HepG2 (cell line): Measurements from ENCODE around the gene RASIP1. TPM values are rescaled to one million over a fixed set of nuclear protein-coding genes. Genes with fewer than 3 reads are reported as not detected.

Experiments used
- ATAC-seq: fragments of 200-7000 bp; cut with Tn5 transposase; 3 replicates; pipeline ENCODE4 v1.9.1; 2020; ENCODE audit warnings: mild to moderate bottlenecking, moderate library complexity
- BruUV-seq: library from RNA; stranded (reverse); fragments of 400-500 nt; replicated peaks from 2 replicates; lab custom pipeline; 2021; lab: Mats Ljungman, UMichigan
- CTCF ChIA-PET: fragments of 300-600 bp; formaldehyde crosslinking; extraction: SDS; loops from one replicate; lab custom pipeline; 2021; ENCODE audit warnings: low total read pairs, inconsistent platforms, low intra/inter-chr PET ratio; lab: Yijun Ruan, JAX
- POLR2A ChIA-PET: fragments of 350-600 bp; sonication (Branson Sonifier 250); formaldehyde crosslinking; loops from one replicate; lab custom pipeline; 2020; ENCODE audit warnings: antibody characterized with exemption, inconsistent platforms; lab: Yijun Ruan, JAX
- DNase-seq: peaks from one replicate; pipeline ENCODE4 v3.0.0-alpha.2; 2015; ENCODE audit warnings: low spot score
- FAIRE-seq: peaks from 3 replicates; lab custom pipeline; 2011; peaks lifted over from hg19 to GRCh38; lab: Jason Lieb, UNC
- H2AFZ ChIP-seq: one replicate; pipeline ENCODE4 v1.6.1; 2011; ENCODE audit warnings: low read length, inconsistent platforms
- H3K27ac ChIP-seq: fragments of 300-600 bp; 3 replicates; pipeline ENCODE4 v1.8.0; 2011; ENCODE audit warnings: mixed run types, mild to moderate bottlenecking, mixed read lengths, low read length, inconsistent platforms; ENCODE audit not compliant: insufficient read depth; ENCODE audit errors: extremely low read length
- H3K27me3 ChIP-seq, 2 experiments: fragments of 200-600 bp in 1 of 2; 2 replicates in 1 of 2; 3 replicates in 1 of 2; pipeline versions ENCODE4 v1.6.0 to v1.8.0; 2011; ENCODE audit warnings: low read length in 2 of 2, mild to moderate bottlenecking in 2 of 2, moderate library complexity in 2 of 2, inconsistent platforms in 1 of 2; ENCODE audit not compliant: insufficient read depth in 2 of 2, control insufficient read depth in 1 of 2
- H3K36me3 ChIP-seq, 2 experiments: fragments of 200-600 bp in 1 of 2; replicated peaks in 1 of 2; 2 replicates in 1 of 2; 3 replicates in 1 of 2; pipeline versions ENCODE4 v1.5.1 to v1.8.0; 2011; ENCODE audit warnings: low read length in 2 of 2, inconsistent platforms in 1 of 2; ENCODE audit not compliant: insufficient read depth in 2 of 2, control insufficient read depth in 1 of 2
- H3K4me1 ChIP-seq: 2 replicates; pipeline ENCODE4 v1.5.1; 2012; ENCODE audit warnings: low read length, inconsistent platforms; ENCODE audit not compliant: insufficient read depth
- H3K4me2 ChIP-seq: 2 replicates; pipeline ENCODE4 v1.6.0; 2011; ENCODE audit warnings: low read depth, low read length, inconsistent platforms
- H3K4me3 ChIP-seq, 3 experiments: fragments of 200-600 bp in 1 of 3; sonication (generic), shearing (Covaris generic) in 1 of 3; replicated peaks in 1 of 3; 2 replicates each; pipeline ENCODE4 v1.5.1; 2011 to 2016; ENCODE audit warnings: low read length in 3 of 3, inconsistent platforms in 2 of 3, low read depth in 2 of 3, mild to moderate bottlenecking in 2 of 3, control low read depth in 1 of 3, mixed read lengths in 1 of 3; ENCODE audit not compliant: insufficient read depth in 1 of 3
- H3K79me2 ChIP-seq: one replicate; pipeline ENCODE4 v1.6.1; 2011; ENCODE audit warnings: low read length, inconsistent platforms; ENCODE audit not compliant: insufficient read depth
- H3K9ac ChIP-seq: 2 replicates; pipeline ENCODE4 v1.6.0; 2011; ENCODE audit warnings: mild to moderate bottlenecking, low read depth, low read length, inconsistent platforms; ENCODE audit not compliant: insufficient read depth
- H3K9me3 ChIP-seq: 2 replicates; pipeline ENCODE4 v1.5.1; 2012; ENCODE audit warnings: mild to moderate bottlenecking, low read length
- H4K20me1 ChIP-seq: 2 replicates; pipeline ENCODE4 v1.6.0; 2011; ENCODE audit warnings: inconsistent platforms, mild to moderate bottlenecking, low read length, moderate library complexity; ENCODE audit not compliant: insufficient read depth
- GATAD2A ChIP-seq: IDR thresholded peaks from 2 replicates; pipeline ENCODE4 v1.6.1; 2016
- NCOA2 ChIP-seq: sonication (generic); formaldehyde crosslinking; IDR thresholded peaks from 2 replicates; pipeline ENCODE4 v1.8.0; 2022; ENCODE audit warnings: inconsistent platforms
- NFIC ChIP-seq: IDR thresholded peaks from 2 replicates; pipeline ENCODE4 v1.6.1; 2012; ENCODE audit warnings: mild to moderate bottlenecking, low read length, inconsistent platforms
- ZBTB33 ChIP-seq: sonication (generic); formaldehyde crosslinking; IDR thresholded peaks from 2 replicates; pipeline ENCODE4 v1.4.0; 2020; ENCODE audit warnings: missing genetic modification reagents
- ZNF17 ChIP-seq: sonication (generic); formaldehyde crosslinking; IDR thresholded peaks from 2 replicates; pipeline ENCODE4 v1.5.0; 2020; ENCODE audit warnings: mild to moderate bottlenecking, missing genetic modification reagents
- ZNF891 ChIP-seq: sonication (generic); formaldehyde crosslinking; IDR thresholded peaks from 2 replicates; pipeline ENCODE4 v1.5.0; 2020; ENCODE audit warnings: mild to moderate bottlenecking, missing genetic modification reagents
- ZSCAN22 ChIP-seq: sonication (generic); formaldehyde crosslinking; IDR thresholded peaks from 2 replicates; pipeline ENCODE4 v1.4.0; 2020; ENCODE audit warnings: mild to moderate bottlenecking, missing genetic modification reagents
- WGBS: methylation state at CpG from one replicate; pipeline ENCODE4 v1.1.6; 2017; ENCODE audit warnings: low lambda C conversion rate; 5-methylcytosine and 5-hydroxymethylcytosine counted together
- in situ Hi-C: cut with HindIII; loops from 2 replicates; pipeline ENCODE4 v1.10.0; 2017; ENCODE audit warnings: low pct_unique_long_range_greater_than_20kb; ENCODE audit not compliant: extremely low pct_ligation_motif_present
- intact Hi-C: fragments of 100-400 bp; cut with micrococcal nuclease; formaldehyde crosslinking; loops from one replicate; pipeline ENCODE4 v1.10.0; 2022; ENCODE audit not compliant: unreplicated experiment
- polyA plus RNA-seq, 8 experiments: library from polyadenylated mRNA; depleted of rRNA in 3 of 8; stranded (reverse) in 7 of 8; unstranded in 1 of 8; fragments of >200 nt; fragmentation: Illumina TruSeq in 4 of 8; extraction: Trizol in 4 of 8; gene quantifications; 2 replicates each; pipeline versions ENCODE4 v1.2.1 to v1.2.3, GENCODE V29; 2011 to 2016; ENCODE audit warnings: low read depth in 4 of 8, missing spikeins in 1 of 8, mixed read lengths in 1 of 8; ENCODE audit not compliant: insufficient read depth in 1 of 8
- total RNA-seq, 5 experiments: library from RNA; depleted of rRNA; stranded (reverse); fragments of >200 nt; fragmentation: Illumina TruSeq; extraction: Trizol; gene quantifications; 2 replicates each; pipeline ENCODE4 v1.2.3, GENCODE V29; 2016; ENCODE audit warnings: low read depth in 1 of 5
- TF ChIP-seq, protein P1 (sequence below): sonication (generic); formaldehyde crosslinking; IDR thresholded peaks from 2 replicates; pipeline ENCODE4 v1.8.0; 2022; ENCODE audit warnings: mild to moderate bottlenecking, missing genetic modification reagents, moderate library complexity

RASIP1 gene
- total and polyA plus RNA-seq, 2 of the 13 experiments (the other 11 are each of a cell fraction or from before 2014, with no cell fraction given) = 0.44 to 0.58 TPM

DNA sequence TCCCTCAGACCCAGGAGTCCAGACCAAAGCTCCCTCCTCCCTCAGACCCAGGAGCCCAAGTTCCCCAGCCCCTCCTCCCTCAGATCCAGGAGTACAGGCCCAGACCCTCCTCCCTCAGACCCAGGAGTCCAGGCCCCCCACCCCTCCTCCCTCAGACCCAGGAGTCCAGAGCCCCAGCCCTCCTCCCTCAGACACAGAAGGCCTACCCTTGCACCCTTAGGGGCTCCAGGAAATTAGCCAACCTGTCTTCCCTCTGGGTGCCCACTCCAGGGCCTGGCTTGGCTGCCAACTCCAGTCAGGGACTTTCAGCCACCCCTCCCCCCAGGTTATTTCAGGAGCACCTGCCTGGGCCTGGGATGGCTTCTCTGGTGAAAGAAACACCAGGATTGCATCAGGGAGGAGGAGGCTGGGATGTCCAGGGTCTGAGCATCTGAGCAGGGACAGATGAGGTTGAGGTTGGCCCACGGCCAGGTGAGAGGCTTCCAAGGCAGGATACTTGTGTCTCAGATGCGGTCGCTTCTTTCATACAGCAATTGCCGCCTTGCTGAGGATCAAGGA, 14.8 kb upstream of the RASIP1 start, which contains the start of gene FGF21 (continued):
- TF ChIP-seq ZNF891 (CRISPR knock-in tag) (no peak), NCOA2 (CRISPR knock-in tag) (peak; percentile 41; the same call in 1 of the 2 replicates), GATAD2A (CRISPR knock-in tag) (peak; percentile 76), ZNF17 (CRISPR knock-in tag) (no peak), ZSCAN22 (CRISPR knock-in tag) (peak; percentile 96)
- TF ChIP-seq, protein P1, sequence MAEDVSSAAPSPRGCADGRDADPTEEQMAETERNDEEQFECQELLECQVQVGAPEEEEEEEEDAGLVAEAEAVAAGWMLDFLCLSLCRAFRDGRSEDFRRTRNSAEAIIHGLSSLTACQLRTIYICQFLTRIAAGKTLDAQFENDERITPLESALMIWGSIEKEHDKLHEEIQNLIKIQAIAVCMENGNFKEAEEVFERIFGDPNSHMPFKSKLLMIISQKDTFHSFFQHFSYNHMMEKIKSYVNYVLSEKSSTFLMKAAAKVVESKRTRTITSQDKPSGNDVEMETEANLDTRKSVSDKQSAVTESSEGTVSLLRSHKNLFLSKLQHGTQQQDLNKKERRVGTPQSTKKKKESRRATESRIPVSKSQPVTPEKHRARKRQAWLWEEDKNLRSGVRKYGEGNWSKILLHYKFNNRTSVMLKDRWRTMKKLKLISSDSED (CRISPR knock-in tag) = no peak

DNA sequence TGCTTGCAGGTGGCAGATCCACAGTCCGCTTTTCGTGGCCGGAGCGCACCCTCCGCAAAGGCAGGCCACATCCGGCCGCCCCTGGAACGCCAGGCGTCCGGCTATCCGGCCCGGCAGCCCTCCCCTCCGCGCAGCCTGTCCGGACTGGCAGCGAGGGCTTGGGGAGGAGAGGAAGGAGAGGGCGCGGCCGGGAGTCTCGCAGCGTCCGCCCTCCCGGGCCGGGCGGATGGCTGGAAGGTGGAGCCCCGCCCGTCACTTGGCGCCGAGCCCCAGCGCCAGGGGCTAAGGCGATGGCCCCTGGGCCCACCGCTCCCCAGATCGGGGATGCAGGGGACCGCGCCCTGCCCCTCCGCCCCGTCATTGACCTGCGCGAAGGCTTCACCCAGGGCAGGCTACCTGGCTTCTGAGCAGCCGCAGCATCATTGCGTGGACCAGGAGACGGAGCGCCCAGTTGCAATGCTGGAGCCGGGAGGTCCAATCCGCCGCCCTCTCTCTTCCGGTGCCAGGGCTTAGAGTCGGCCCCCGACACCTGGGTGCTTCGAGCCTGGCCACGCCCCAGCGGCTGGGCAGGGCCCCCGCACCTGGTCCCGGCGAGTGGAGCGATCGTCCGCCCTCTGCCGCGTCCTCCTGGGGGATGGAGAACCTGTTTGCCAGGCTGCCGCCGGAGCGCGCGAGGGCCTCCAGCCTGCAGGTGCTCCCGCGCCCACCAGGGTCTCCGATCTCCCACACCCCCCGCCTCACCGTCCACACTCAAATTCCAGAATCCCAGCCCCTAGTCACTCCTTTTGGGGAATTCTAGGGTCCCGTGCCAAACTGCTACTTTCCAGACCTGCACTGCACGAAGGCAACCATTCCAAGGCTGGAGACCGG, 12.3 kb upstream of the RASIP1 start, which contains the start of gene FUT1:
Gene FUT1, minus strand, starts transcription at position 146 of the 870 bp plus-strand sequence. CDS start 1,360 bp downstream, outside the sequence.
- H2AFZ ChIP-seq = no peak within 1 kb of the TSS
- BruUV-seq = no TSS peak
- H4K20me1 ChIP-seq = no peaks in the 10 kb centered on the region
- H3K27ac ChIP-seq = no peak within 1 kb of the TSS
- H3K9me3 ChIP-seq = no peaks in the 10 kb centered on the region
- no peak within 1 kb of the TSS for H3K9ac ChIP-seq
- H3K4me3 ChIP-seq = no peak within 1 kb of the TSS
- in situ Hi-C loops = no loop called here
- TF ChIP-seq NFIC (no peak), ZBTB33 (CRISPR knock-in tag) (peak; percentile 96)
- FAIRE-seq (no peak), ATAC-seq (no peak), DNase-seq (no peak)
- H3K4me1 ChIP-seq = peaks cover 42% of the 10 kb centered on the region
- no peaks in the 10 kb centered on the region for H3K79me2 ChIP-seq
- no peaks in the 10 kb centered on the region for H3K36me3 ChIP-seq
- no peak within 1 kb of the TSS for H3K4me2 ChIP-seq
- POLR2A ChIA-PET = no interaction called here
- intact Hi-C loops = no loop called here
- H3K27me3 ChIP-seq = no peaks in the 10 kb centered on the region
- 96% methylated on average over 36 of the region's 73 CpGs for WGBS
- CTCF ChIA-PET = no interaction called here
